ENCODE results near the gene ADAMTS16. TPM values are rescaled to one million over a fixed set of nuclear protein-coding genes. Genes with fewer than 3 reads are reported as not detected.

The ADAMTS16 gene
- total RNA-seq, 2 experiments from 2014 or later = not detected

DNA sequence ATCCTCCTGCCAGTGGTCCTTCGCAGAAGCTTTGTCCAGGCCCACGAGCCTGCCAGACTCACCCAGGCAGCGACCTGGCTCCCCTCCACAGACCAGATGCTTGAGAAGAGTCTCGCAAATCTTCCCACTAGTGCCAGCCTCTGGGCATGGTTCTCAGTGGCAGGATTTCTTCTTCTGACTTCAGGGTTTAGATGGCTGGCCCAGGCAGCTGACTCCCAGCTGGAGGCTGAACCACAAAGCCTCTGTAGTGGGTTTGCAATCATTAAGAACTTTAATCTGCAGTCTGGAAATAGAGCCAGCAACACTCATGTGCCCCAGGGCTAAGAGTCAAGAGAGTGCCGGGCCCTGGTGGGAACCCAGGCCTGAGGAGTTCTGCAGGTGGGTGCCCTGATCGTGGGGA, 191.7 kb downstream of the ADAMTS16 start:
- POLR2A ChIA-PET = no interaction called here
- CTCF ChIA-PET = no interaction called here

GRCh38 chr5:5332287-5332686, 192.2 kb downstream of the ADAMTS16 start:
- CTCF ChIA-PET = no interaction called here

DNA sequence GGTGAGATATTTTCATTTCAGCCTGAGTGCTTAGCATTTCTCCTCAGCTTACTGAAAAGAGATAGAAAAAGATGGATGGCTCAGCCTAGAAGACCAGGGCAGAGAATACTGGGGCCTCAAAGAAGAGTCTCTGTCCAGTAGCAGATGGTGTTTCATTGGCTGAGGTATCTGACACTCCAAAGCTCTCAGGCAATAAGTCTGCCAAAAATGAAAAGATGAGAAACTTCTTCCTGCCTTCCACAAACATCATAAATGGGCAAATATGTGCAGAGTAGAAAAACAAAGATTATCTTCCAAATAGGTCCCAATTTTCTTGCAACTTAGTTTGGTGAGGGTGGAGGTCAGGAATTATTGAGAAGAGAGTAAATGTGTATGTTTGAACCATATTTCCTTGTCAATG, 195.0 kb downstream of the ADAMTS16 start:
- ChIA-PET CTCF (no interaction called here), POLR2A (no interaction called here)

More at GRCh38 chr5:5332287-5332686, 192.2 kb downstream of the ADAMTS16 start:
- POLR2A ChIA-PET = no interaction called here

- POLR2A ChIA-PET = no interaction called here
- CTCF ChIA-PET = no interaction called here
These were observed 195.7 kb downstream of the ADAMTS16 start for GRCh38 chr5:5335700-5336264.

GRCh38 chr5:5339257-5339656, 199.1 kb downstream of the ADAMTS16 start:
- POLR2A ChIA-PET = no interaction called here
- CTCF ChIA-PET = no interaction called here

DNA sequence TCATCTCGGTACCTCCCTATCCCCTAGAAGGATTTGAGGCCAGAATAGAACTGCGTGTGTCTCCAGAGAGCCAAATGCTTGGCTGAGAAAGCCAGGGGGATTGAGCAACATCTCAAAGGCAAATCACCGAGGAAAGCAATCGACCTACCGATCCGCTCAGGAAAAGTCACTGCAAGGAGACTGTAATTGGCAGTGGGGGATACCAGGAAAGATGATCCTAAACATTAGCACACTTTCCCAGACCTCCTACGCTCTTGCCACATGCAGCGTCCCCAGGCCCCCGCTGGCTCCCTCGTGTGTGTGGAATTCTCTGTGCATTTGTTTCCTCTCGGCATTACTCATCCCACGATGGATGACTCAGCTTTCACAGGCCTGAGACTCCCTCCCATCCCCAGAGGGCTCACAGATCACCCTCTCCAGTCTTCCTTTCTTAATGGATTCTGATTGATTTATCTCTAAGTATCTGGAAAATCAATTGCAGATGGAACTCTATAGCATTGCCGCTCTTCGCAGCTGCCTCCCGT, 200.1 kb downstream of the ADAMTS16 start:
- ChIA-PET POLR2A (no interaction called here), CTCF (no interaction called here)

DNA sequence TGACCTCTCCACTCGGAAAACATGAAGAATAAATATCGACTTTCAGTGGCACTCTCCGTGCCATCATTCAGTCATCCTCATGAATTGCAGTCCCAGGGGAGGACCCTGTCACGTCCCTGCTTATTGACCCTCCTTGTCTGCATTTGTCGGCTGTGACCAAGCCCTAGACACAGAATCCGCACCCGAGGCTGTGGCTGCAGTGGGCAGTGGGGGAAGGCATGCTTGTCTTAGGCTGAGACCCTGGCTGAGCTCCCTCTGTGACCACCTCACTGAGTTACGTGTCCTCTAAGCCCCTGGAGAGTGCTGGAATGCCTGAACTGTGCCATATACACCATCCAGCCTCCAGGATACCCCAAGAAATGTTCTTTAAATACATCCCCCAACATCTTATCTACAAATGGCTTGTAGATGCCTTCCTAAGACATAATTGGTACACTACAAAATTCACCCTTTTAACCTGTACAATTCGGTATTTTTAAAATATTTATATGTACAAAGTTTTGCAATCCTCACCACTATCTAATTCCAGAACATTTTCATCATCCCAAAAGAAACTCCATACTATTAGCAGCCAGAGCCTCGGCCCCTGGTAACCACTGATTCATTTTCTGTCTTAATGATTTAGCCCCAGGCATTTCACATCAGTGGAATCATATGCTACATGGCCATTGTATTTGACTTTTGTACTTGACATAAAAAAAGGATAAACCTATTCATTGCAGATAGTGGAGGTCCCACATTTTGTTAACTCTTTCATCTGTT, 201.6 kb downstream of the ADAMTS16 start:
- POLR2A ChIA-PET = no interaction called here
- CTCF ChIA-PET = no interaction called here

GRCh38 chr5:5342784-5343183, 202.7 kb downstream of the ADAMTS16 start:
- CTCF ChIA-PET = no interaction called here
- POLR2A ChIA-PET = no interaction called here

GRCh38 chr5:5343568-5343967, 203.4 kb downstream of the ADAMTS16 start:
- CTCF ChIA-PET = no interaction called here
- POLR2A ChIA-PET = no interaction called here

- POLR2A ChIA-PET = no interaction called here
- CTCF ChIA-PET = no interaction called here
These were observed 204.0 kb downstream of the ADAMTS16 start for GRCh38 chr5:5344051-5344571.

- CTCF ChIA-PET = no interaction called here
- POLR2A ChIA-PET = no interaction called here
These were observed 204.5 kb downstream of the ADAMTS16 start for GRCh38 chr5:5344606-5345005.

DNA sequence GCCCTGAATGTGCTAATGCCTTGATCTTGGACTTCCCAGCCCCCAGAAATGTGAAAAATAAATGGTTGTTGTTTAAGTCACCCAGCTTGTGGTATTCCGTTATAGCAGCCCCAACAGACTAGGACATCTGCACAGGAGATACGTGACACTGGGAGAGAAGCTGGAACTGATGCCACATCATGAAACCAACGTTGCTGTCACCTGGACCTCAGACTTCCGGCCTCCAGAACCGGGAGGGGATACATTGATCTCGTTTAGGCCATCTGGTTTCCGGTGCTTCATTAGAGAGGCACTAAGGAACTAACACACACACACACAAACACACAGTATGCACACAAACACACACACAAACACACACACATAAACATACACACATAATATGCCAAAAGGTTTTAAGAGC, 207.3 kb downstream of the ADAMTS16 start:
- CTCF ChIA-PET = no interaction called here

GRCh38 chr5:5348135-5348534, 208.0 kb downstream of the ADAMTS16 start:
- CTCF ChIA-PET = no interaction called here

More for the DNA sequence above, 207.3 kb downstream of the ADAMTS16 start:
- POLR2A ChIA-PET = no interaction called here

GRCh38 chr5:5348576-5348975, 208.4 kb downstream of the ADAMTS16 start:
- ChIA-PET CTCF (no interaction called here), POLR2A (no interaction called here)

More at GRCh38 chr5:5348135-5348534, 208.0 kb downstream of the ADAMTS16 start:
- POLR2A ChIA-PET = no interaction called here

- CTCF ChIA-PET = no interaction called here
- POLR2A ChIA-PET = no interaction called here
These were observed 210.0 kb downstream of the ADAMTS16 start for GRCh38 chr5:5350101-5350500.

GRCh38 chr5:5351288-5351979, 211.3 kb downstream of the ADAMTS16 start:
- CTCF ChIA-PET = no interaction called here
- POLR2A ChIA-PET = no interaction called here

DNA sequence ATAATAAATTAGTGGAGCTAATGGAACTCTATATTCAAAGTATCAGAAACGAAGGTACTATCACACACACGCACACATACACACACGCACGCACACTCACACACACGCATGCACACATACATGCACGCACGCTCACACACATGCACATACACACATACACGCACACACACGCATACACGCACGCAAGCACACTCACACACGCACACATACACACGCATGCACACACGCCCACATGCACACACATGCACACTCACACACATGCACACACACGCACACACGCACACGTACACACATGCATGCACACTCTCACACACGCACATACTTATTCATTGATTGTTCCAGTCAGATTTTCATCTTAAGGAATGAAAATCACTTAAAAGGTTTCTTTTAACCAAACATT, 212.5 kb downstream of the ADAMTS16 start:
- POLR2A ChIA-PET = no interaction called here

DNA sequence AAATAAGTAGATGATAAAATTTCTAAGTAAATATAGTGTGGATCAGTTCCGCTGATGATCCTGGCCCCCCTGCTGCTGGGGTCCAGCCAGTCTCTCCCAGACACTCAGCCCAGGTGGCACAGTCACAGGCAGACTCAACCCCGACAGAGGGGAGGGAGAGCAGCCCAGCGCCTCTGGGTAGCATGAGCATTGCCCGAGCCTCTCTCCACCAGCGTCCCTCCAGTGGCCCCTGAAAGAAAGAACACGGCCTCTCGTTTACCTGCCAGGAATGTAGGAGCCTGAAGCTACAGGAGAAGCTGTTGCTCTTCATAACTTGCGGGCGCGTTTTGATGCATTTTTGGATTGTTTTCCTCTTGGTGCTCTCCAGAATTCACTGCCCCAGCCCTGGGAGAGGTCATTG, 213.6 kb downstream of the ADAMTS16 start:
- ChIA-PET CTCF (no interaction called here), POLR2A (no interaction called here)

More for the DNA sequence above, 212.5 kb downstream of the ADAMTS16 start:
- CTCF ChIA-PET = no interaction called here

- CTCF ChIA-PET = no interaction called here
- POLR2A ChIA-PET = no interaction called here
These were observed 216.6 kb downstream of the ADAMTS16 start for GRCh38 chr5:5356765-5357164.

GRCh38 chr5:5359618-5360017, 219.5 kb downstream of the ADAMTS16 start:
- ChIA-PET POLR2A (no interaction called here), CTCF (no interaction called here)

GRCh38 chr5:5360363-5360940, 220.3 kb downstream of the ADAMTS16 start:
- ChIA-PET POLR2A (no interaction called here), CTCF (no interaction called here)

All from activated CD8-positive, alpha-beta memory T cell treated with anti-CD3 and anti-CD28 coated beads for 36 hours (primary cell).